ENCODE measurements around the gene SRRM2.

- no peak for TF ChIP-seq POLR2A (IDR thresholded peaks at IDR 0.05)
- TF ChIP-seq, protein P1, sequence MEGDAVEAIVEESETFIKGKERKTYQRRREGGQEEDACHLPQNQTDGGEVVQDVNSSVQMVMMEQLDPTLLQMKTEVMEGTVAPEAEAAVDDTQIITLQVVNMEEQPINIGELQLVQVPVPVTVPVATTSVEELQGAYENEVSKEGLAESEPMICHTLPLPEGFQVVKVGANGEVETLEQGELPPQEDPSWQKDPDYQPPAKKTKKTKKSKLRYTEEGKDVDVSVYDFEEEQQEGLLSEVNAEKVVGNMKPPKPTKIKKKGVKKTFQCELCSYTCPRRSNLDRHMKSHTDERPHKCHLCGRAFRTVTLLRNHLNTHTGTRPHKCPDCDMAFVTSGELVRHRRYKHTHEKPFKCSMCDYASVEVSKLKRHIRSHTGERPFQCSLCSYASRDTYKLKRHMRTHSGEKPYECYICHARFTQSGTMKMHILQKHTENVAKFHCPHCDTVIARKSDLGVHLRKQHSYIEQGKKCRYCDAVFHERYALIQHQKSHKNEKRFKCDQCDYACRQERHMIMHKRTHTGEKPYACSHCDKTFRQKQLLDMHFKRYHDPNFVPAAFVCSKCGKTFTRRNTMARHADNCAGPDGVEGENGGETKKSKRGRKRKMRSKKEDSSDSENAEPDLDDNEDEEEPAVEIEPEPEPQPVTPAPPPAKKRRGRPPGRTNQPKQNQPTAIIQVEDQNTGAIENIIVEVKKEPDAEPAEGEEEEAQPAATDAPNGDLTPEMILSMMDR (IDR thresholded peaks at IDR 0.05), result no peak
- no peak for TF ChIP-seq POLR2AphosphoS5 (IDR thresholded peaks at IDR 0.05)
Measured at GRCh38 chr16:2734844-2735515, 17.5 kb upstream of the SRRM2 start.

Data from transverse colon (tissue), 4 donors.